GM19372 (cell line): ENCODE measurements around the gene CYP2S1.
"Not testable (repeated sequence)": the region's sequence is repeated elsewhere in the genome, so short reads cannot be mapped to it uniquely, and the experiment has no call there.

Experiments
- ATAC-seq: cut with Tn5 transposase; IDR thresholded peaks from one replicate; pipeline ENCODE4 v1.9.1; 2021; ENCODE audit warnings: mild to moderate bottlenecking, low read depth, moderate library complexity; ENCODE audit not compliant: unreplicated experiment

The CYP2S1 gene

GRCh38 chr19:41193430-41194156, 574 bp downstream of the CYP2S1 start:
- ATAC-seq = no peak

DNA sequence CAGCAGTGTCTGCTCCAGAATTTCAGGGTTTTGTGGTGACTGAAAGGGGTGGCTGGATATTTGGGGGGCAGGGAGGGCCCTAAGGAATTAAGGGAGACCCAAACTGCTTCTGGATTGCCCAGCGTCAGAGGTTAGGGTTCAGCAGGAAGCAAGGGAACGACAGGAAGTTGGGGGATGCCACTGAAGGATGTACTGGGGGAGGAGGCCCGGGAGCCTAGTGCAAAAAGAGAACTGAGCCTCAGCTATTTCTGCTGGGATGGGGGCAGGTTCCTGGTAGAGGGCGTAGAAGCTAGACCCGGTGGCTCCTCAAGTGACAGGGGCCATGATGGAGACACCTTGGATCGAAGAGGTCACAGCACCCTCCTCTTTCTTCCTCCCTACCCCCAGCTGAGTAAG, 1.1 kb downstream of the CYP2S1 start:
- ATAC-seq = no peak

DNA sequence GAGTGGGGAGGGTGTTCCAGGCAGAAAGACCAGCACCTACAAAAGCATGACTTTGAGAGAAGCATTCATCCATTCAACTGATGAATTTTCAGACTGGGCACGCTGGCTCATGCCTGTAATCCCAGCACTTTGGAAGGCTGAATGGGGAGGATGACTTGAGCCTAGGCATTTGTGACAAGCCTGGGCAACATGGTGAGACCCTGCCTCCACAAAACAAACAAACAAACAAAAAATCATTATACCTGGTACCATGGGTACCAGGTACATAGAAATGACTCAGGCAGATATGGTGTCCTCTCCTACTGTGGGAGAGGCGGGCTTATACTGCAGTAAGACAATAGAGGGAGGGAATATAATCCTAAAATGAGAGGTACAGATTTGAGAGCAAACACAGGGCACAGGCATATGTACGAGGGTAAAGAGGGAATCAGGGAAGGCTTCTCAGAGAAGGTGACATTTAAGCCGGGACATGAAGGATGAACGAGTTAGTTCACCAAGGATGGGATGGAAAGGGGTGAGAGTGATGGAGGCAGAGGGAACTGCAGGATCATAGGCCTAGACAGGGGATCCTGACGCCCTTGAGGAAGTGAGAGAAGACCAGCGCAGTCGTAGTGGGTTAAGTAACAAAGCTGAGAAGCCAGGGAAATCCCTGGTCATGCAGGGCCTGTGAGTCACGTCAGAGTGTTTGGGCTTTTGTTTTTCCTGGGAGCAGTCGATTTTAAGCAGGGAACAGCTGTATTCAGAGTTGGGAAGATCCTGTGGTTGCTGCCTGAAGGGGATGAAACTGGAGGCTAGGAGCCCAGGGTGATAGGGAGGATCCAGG, 2.9 kb downstream of the CYP2S1 start:
- no peak for ATAC-seq

DNA sequence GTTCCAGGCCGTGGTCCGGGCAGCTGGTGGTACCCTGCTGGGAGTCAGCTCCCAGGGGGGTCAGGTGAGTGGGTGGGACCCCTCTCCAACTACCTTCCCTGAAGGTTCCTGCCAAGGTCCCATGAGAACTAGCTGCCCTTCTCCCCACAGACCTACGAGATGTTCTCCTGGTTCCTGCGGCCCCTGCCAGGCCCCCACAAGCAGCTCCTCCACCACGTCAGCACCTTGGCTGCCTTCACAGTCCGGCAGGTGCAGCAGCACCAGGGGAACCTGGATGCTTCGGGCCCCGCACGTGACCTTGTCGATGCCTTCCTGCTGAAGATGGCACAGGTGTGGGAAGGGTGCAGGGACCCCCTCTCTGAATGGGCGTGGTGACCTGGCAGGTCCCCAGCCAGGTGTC, 5.5 kb downstream of the CYP2S1 start:
- no peak for ATAC-seq

DNA sequence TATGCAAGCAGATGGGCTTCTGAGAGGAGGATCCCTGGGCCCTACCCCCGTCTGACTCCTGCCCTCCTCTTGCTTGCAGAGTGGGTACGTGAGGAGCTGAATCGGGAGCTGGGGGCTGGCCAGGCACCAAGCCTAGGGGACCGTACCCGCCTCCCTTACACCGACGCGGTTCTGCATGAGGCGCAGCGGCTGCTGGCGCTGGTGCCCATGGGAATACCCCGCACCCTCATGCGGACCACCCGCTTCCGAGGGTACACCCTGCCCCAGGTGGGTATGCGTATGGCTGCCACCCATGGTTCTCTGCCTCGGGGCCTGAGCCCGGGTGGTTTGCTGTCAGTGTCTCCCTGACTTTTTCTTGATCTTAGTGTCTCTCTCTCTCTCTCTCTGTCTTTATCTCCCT, 10.4 kb downstream of the CYP2S1 start:
- no peak for ATAC-seq

GRCh38 chr19:41204338-41204737, 11.3 kb downstream of the CYP2S1 start:
- not testable (repeated sequence) for ATAC-seq

DNA sequence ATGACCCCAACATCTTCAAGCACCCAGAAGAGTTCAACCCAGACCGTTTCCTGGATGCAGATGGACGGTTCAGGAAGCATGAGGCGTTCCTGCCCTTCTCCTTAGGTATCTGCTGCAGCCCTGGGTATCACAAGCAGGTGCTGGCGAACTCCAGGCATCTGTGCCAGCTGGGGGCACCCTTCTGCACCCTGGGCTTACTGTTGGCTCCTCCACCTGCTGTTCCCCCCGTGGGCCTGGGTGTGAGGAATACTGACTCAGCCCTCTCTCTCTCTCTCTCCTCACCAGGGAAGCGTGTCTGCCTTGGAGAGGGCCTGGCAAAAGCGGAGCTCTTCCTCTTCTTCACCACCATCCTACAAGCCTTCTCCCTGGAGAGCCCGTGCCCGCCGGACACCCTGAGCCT, 13.0 kb downstream of the CYP2S1 start:
- no peak for ATAC-seq

DNA sequence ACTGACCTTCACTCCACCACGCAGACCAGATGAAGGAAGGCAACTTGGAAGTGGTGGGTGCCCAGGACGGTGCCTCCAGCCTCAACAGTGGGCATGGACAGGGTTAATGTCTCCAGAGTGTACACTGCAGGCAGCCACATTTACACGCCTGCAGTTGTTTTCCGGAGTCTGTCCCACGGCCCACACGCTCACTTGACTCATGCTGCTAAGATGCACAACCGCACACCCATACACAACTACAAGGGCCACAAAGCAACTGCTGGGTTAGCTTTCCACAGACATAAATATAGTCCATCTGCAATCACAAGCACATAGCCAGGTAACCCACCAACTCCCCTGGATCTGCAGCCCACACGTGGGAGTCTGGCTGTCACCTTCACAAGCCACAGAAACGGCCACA, 13.4 kb downstream of the CYP2S1 start:
- ATAC-seq = no peak

DNA sequence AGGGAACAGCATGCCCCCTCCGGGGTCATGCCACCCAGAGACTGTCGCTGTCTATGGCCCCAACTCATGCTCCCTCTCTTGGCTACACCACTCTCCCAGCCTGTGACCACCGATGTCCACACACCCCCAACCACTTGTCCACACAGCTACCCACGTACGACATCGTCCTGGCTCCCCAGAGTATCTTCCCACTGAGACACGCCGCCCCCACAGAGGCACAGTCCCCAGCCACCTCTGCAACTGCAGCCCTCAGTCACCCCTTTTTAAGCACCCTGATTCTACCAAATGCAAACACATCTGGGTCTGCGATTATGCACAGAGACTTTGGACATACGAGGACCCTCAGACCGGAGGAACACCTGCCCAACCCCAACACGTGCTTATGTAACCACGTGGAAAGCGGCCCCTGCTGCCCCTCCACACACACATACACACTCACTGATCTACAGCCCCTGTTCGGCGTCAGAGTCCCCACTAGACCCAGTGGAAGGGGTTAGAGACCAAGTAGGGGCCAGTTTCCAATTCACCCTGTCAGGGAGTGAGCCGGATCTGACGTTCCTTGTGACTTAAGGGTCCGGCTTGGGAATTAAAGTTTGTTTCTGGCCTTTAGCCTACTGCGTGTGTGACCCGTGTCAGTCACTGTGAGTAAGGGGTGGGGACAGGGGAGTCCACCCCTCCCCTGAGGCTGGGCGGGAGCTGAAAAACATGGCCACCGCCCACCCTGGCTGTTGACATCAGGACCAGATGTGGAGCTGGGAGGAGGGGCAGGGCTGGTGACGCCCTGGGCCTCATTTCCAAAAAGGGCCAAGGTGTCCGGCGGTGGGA, 14.1 kb downstream of the CYP2S1 start:
- ATAC-seq = no peak

- ATAC-seq = no peak
Observed at GRCh38 chr19:41214161-41214560, 21.1 kb downstream of the CYP2S1 start.

DNA sequence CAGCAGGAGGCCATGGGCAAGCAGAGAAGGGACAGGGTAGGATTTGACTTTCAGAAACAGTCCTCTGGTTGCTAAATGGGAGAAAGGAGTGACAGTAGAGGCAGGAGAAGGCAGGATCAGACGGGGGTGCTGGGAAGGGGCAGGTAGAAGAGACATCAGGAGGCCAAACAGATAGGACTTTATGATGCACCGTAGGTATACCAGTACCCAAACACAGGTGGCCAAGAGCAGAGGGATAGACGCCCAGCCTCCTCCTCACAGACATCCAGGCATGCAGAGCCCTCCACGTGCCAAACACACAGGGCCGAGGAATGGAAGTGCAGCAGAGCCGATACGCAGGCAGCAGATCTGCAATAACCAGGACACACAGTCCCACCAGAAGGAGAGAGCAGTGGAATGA, 24.7 kb downstream of the CYP2S1 start:
- no peak for ATAC-seq

DNA sequence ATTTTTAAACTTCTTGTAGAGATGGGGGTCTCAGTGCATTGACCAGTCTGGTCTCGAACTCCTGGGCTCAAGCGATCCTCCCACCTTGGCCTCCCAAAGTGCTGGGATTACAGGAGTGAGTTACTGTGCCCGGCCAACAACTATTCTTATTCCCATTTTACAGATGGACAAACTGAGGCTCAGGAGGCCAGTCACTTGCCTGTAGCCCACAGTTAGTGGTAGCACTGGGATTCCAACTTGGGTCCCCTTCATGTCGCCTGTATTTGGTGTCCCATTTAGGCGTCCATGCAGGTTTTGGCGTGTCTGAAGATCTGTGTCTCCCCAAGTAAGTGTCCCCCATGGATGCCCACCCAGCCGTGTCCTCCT, 25.2 kb downstream of the CYP2S1 start:
- no peak for ATAC-seq

- no peak for ATAC-seq
Observed at GRCh38 chr19:41218615-41219507, 25.8 kb downstream of the CYP2S1 start, which contains the start of gene AXL. TSS of gene AXL (plus strand) at chr19:41219223. CDS start at chr19:41219393, 170 bp downstream.

GRCh38 chr19:41219924-41220567, 27.0 kb downstream of the CYP2S1 start:
- ATAC-seq = no peak

- ATAC-seq = no peak
Observed at GRCh38 chr19:41220811-41221210, 27.8 kb downstream of the CYP2S1 start.

- no peak for ATAC-seq
Observed at GRCh38 chr19:41221514-41222205, 28.6 kb downstream of the CYP2S1 start.

GRCh38 chr19:41222240-41222639, 29.2 kb downstream of the CYP2S1 start:
- ATAC-seq = no peak

DNA sequence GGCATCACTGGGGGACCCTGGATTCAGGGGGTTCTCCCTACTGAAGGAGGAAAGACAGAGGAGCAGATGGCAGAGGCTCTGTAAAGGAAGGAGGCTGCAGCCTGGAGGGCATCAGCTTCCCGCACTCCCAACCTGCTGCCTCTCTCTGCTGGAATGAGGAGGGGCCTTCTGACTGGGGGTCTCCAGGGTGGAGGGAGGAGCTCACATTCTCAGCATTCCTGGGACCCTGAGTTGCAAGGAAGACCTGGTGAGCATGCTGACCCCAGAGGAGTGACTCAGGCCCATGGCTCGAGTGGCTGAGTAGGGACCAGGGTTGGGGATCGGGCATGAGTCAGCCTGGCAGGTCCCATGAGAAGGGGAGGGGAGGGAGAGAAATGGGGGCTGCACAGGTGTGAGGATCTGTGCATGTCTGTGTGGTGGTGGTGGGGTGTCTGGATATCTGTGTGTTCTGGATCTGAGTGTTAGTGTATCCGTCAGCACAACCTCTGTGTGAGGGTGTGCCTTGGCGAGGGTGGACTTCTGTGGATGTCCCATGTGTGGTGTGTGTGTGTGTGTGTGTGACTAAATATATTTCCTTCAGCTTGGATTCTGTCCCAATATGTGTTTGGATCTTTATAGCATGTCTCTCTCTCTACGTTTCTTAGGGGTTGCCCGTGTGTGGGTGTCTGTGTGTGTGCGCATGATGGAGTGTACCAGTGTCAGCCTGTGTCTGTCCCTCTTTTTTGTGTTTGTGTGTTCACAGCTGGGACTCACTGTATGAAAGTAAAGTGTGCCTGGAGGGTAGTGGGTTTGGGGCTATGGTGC, 30.6 kb downstream of the CYP2S1 start:
- no peak for ATAC-seq
